Breast epithelium (tissue), 3 donors: ENCODE measurements around the gene THAP5.

ENCODE experiments used
- POLR2AphosphoS5 ChIP-seq, 3 donors: sonication (generic); formaldehyde crosslinking; IDR thresholded peaks; one replicate each; pipeline ENCODE4 v1.6.1; 2017; ENCODE audit warnings: antibody characterized with exemption in 3 of 3
- TF ChIP-seq, protein P1 (sequence below), 3 donors: fragments of 450-650 bp; IDR thresholded peaks; one replicate each; pipeline ENCODE4 v1.5.1; 2016 to 2017; ENCODE audit warnings: antibody characterized with exemption in 3 of 3, mild to moderate bottlenecking in 3 of 3, moderate library complexity in 3 of 3

DNA sequence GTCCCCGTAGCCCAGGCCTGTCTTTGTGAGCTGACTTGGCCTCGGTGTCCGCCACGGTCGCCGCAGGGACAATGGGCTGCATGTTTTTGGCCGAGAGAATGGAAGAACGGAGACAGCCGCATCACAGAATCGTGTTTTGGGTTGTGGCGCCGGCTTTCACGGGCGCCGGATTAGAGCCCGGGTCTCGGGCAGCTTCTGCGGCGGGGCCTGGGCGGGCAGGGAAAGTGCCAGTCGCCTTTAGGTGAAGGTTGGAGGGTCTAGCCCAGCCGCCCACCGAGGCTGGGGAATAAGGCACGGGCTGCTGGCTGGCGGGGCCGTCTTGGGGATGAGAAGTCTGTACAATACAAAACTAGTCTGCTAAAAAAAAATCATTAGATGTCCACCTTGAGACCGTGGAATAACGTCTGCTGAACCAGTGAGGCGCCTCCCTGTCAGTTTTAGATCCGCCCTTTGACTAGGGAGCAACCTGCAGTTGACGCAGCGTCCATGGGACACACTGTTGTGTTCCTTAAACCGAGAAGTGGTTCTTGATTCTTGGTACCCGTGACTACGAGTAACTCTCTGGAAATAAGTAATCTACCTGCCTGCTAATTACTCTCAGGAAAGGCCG, 745 bp upstream of the THAP5 start:
- TF ChIP-seq, protein P1, sequence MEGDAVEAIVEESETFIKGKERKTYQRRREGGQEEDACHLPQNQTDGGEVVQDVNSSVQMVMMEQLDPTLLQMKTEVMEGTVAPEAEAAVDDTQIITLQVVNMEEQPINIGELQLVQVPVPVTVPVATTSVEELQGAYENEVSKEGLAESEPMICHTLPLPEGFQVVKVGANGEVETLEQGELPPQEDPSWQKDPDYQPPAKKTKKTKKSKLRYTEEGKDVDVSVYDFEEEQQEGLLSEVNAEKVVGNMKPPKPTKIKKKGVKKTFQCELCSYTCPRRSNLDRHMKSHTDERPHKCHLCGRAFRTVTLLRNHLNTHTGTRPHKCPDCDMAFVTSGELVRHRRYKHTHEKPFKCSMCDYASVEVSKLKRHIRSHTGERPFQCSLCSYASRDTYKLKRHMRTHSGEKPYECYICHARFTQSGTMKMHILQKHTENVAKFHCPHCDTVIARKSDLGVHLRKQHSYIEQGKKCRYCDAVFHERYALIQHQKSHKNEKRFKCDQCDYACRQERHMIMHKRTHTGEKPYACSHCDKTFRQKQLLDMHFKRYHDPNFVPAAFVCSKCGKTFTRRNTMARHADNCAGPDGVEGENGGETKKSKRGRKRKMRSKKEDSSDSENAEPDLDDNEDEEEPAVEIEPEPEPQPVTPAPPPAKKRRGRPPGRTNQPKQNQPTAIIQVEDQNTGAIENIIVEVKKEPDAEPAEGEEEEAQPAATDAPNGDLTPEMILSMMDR (IDR thresholded peaks at IDR 0.05), result no peak
- TF ChIP-seq POLR2AphosphoS5 (IDR thresholded peaks at IDR 0.05), result peak in 1 of 3 donors; percentile 62
